IgD-negative memory B cell (primary cell): Measurements from ENCODE around the gene ARHGAP24. TPM values are rescaled to one million over a fixed set of nuclear protein-coding genes. Genes with fewer than 3 reads are reported as not detected.
"Not testable (repeated sequence)": the region's sequence is repeated elsewhere in the genome, so short reads cannot be mapped to it uniquely, and the experiment has no call there.

ENCODE experiments used
- H3K27ac Mint-ChIP-seq, 3 donors: one replicate each; pipeline ENCODE4 v1.8.0; 2020 to 2022; ENCODE audit warnings: mild to moderate bottlenecking in 3 of 3, mixed read lengths in 3 of 3, moderate library complexity in 1 of 3
- H3K27me3 Mint-ChIP-seq: one replicate; pipeline ENCODE4 v1.8.0; 2021; ENCODE audit warnings: mixed read lengths
- H3K36me3 Mint-ChIP-seq: one replicate; pipeline ENCODE4 v1.8.0; 2020; ENCODE audit warnings: mild to moderate bottlenecking, mixed read lengths
- H3K4me1 Mint-ChIP-seq, 3 donors: one replicate each; pipeline ENCODE4 v1.8.0; 2020 to 2022; ENCODE audit warnings: mixed read lengths in 3 of 3, mild to moderate bottlenecking in 1 of 3
- H3K4me3 Mint-ChIP-seq, 4 donors: one replicate each; pipeline ENCODE4 v1.8.0; 2020 to 2022; ENCODE audit warnings: mild to moderate bottlenecking in 4 of 4, mixed read lengths in 4 of 4, moderate library complexity in 3 of 4
- H3K9me3 Mint-ChIP-seq, 3 donors: one replicate each; pipeline ENCODE4 v1.8.0; 2020 to 2021; ENCODE audit warnings: mixed read lengths in 3 of 3, mild to moderate bottlenecking in 1 of 3
- polyA plus RNA-seq: library from polyadenylated mRNA; unstranded; fragments of 300-500 nt; fragmentation: Illumina TruSeq; gene quantifications from one replicate; pipeline ENCODE4 v1.2.3, GENCODE V29; 2021

ARHGAP24 gene
- polyA plus RNA-seq, 1 donor from 2014 or later, result 93.4 TPM

GRCh38 chr4:85939595-85939994, 464.6 kb downstream of the ARHGAP24 start:
- Mint-ChIP-seq H3K4me3 (no peak overlapping the region), H3K4me1 (peaks cover 3 to 14% (median 5%) of the 10 kb centered on the region in 3 donors), H3K27me3 (no peaks in the 10 kb centered on the region), H3K9me3 (no peaks in the 10 kb centered on the region), H3K36me3 (peaks cover 9% of the 10 kb centered on the region), H3K27ac (no peak overlapping the region)

- peaks cover 11% of the 10 kb centered on the region for H3K36me3 Mint-ChIP-seq
- no peaks in the 10 kb centered on the region for H3K27me3 Mint-ChIP-seq
- no peak overlapping the region for H3K4me3 Mint-ChIP-seq
- H3K9me3 Mint-ChIP-seq, result no peaks in the 10 kb centered on the region
- peak overlapping the region in 1 of 3 donors; percentile 50 for H3K27ac Mint-ChIP-seq
- H3K4me1 Mint-ChIP-seq, result peaks cover 3 to 14% (median 5%) of the 10 kb centered on the region in 3 donors
Measured at GRCh38 chr4:85940151-85940550, 465.2 kb downstream of the ARHGAP24 start.

- Mint-ChIP-seq H3K27ac (peak overlapping the region in 1 of 3 donors; percentile 40), H3K4me1 (peaks cover 4 to 16% (median 13%) of the 10 kb centered on the region in 3 donors), H3K9me3 (no peaks in the 10 kb centered on the region), H3K4me3 (no peak overlapping the region), H3K36me3 (peaks cover 13% of the 10 kb centered on the region), H3K27me3 (no peaks in the 10 kb centered on the region)
Measured at GRCh38 chr4:85942107-85942506, 467.2 kb downstream of the ARHGAP24 start.

GRCh38 chr4:85946821-85947220, 471.9 kb downstream of the ARHGAP24 start:
- H3K4me1 Mint-ChIP-seq, result peaks cover 1 to 11% (median 10%) of the 10 kb centered on the region in 3 donors
- no peaks in the 10 kb centered on the region for H3K27me3 Mint-ChIP-seq

GRCh38 chr4:85951099-85951498, 476.1 kb downstream of the ARHGAP24 start:
- Mint-ChIP-seq H3K4me3 (no peak overlapping the region), H3K27ac (no peak overlapping the region), H3K27me3 (no peaks in the 10 kb centered on the region), H3K9me3 (no peaks in the 10 kb centered on the region), H3K4me1 (peaks cover 3 to 17% (median 11%) of the 10 kb centered on the region in 3 donors), H3K36me3 (peaks cover 8% of the 10 kb centered on the region)

More at GRCh38 chr4:85946821-85947220, 471.9 kb downstream of the ARHGAP24 start:
- H3K36me3 Mint-ChIP-seq, result peaks cover 17% of the 10 kb centered on the region
- no peak overlapping the region for H3K4me3 Mint-ChIP-seq
- no peaks in the 10 kb centered on the region for H3K9me3 Mint-ChIP-seq
- peak overlapping the region in 1 of 3 donors; percentile 43 for H3K27ac Mint-ChIP-seq

- Mint-ChIP-seq H3K36me3 (peaks cover 3% of the 10 kb centered on the region), H3K4me3 (no peak overlapping the region), H3K27ac (peak overlapping the region in 1 of 3 donors; percentile 9), H3K9me3 (no peaks in the 10 kb centered on the region), H3K4me1 (peaks cover 0 to 10% (median 2%) of the 10 kb centered on the region in 3 donors), H3K27me3 (no peaks in the 10 kb centered on the region)
Measured at GRCh38 chr4:85952528-85952927, 477.6 kb downstream of the ARHGAP24 start.

GRCh38 chr4:85952972-85953650, 478.2 kb downstream of the ARHGAP24 start:
- no peaks in the 10 kb centered on the region for H3K9me3 Mint-ChIP-seq
- peaks cover 0 to 10% (median 2%) of the 10 kb centered on the region in 3 donors for H3K4me1 Mint-ChIP-seq
- peaks cover 7% of the 10 kb centered on the region for H3K36me3 Mint-ChIP-seq
- H3K27ac Mint-ChIP-seq, result no peak overlapping the region
- H3K27me3 Mint-ChIP-seq, result no peaks in the 10 kb centered on the region
- no peak overlapping the region for H3K4me3 Mint-ChIP-seq

GRCh38 chr4:85953651-85954018, 478.7 kb downstream of the ARHGAP24 start:
- H3K36me3 Mint-ChIP-seq, result peaks cover 7% of the 10 kb centered on the region
- no peaks in the 10 kb centered on the region for H3K9me3 Mint-ChIP-seq
- peaks cover 0 to 10% (median 2%) of the 10 kb centered on the region in 3 donors for H3K4me1 Mint-ChIP-seq
- H3K27ac Mint-ChIP-seq, result peak overlapping the region in 1 of 3 donors; percentile 21
- H3K27me3 Mint-ChIP-seq, result no peaks in the 10 kb centered on the region
- no peak overlapping the region for H3K4me3 Mint-ChIP-seq

GRCh38 chr4:85955620-85956292, 480.8 kb downstream of the ARHGAP24 start:
- Mint-ChIP-seq H3K9me3 (no peaks in the 10 kb centered on the region), H3K27me3 (no peaks in the 10 kb centered on the region), H3K4me3 (no peak overlapping the region), H3K36me3 (peaks cover 12% of the 10 kb centered on the region), H3K4me1 (peaks cover 0 to 7% (median 2%) of the 10 kb centered on the region in 3 donors), H3K27ac (no peak overlapping the region)

- Mint-ChIP-seq H3K4me3 (no peak overlapping the region), H3K36me3 (peaks cover 11% of the 10 kb centered on the region), H3K27ac (no peak overlapping the region), H3K4me1 (peaks cover 0 to 9% (median 2%) of the 10 kb centered on the region in 3 donors), H3K27me3 (no peaks in the 10 kb centered on the region), H3K9me3 (no peaks in the 10 kb centered on the region)
Measured at GRCh38 chr4:85956293-85956945, 481.5 kb downstream of the ARHGAP24 start.

GRCh38 chr4:85961887-85962286, 486.9 kb downstream of the ARHGAP24 start:
- Mint-ChIP-seq H3K9me3 (peaks cover 0 to 4% (median 4%) of the 10 kb centered on the region in 3 donors), H3K27ac (no peak overlapping the region), H3K36me3 (peaks cover 18% of the 10 kb centered on the region), H3K27me3 (no peaks in the 10 kb centered on the region), H3K4me3 (no peak overlapping the region), H3K4me1 (peaks cover 2 to 7% (median 3%) of the 10 kb centered on the region in 3 donors)

- H3K4me3 Mint-ChIP-seq, result no peak overlapping the region
- peaks cover 4 to 18% (median 6%) of the 10 kb centered on the region in 3 donors for H3K4me1 Mint-ChIP-seq
Measured at GRCh38 chr4:85963231-85963630, 488.3 kb downstream of the ARHGAP24 start.

GRCh38 chr4:85964298-85964697, 489.3 kb downstream of the ARHGAP24 start:
- Mint-ChIP-seq H3K4me1 (peaks cover 6 to 25% (median 10%) of the 10 kb centered on the region in 3 donors), H3K9me3 (peaks cover 0 to 4% (median 4%) of the 10 kb centered on the region in 3 donors)

More at GRCh38 chr4:85963231-85963630, 488.3 kb downstream of the ARHGAP24 start:
- Mint-ChIP-seq H3K27ac (peak overlapping the region in 1 of 3 donors; percentile 11), H3K36me3 (peaks cover 14% of the 10 kb centered on the region), H3K27me3 (no peaks in the 10 kb centered on the region), H3K9me3 (peaks cover 0 to 4% (median 4%) of the 10 kb centered on the region in 3 donors)

GRCh38 chr4:85965017-85965416, 490.1 kb downstream of the ARHGAP24 start:
- not testable (repeated sequence) for H3K4me3 Mint-ChIP-seq, H3K27me3 Mint-ChIP-seq, H3K27ac Mint-ChIP-seq, H3K9me3 Mint-ChIP-seq
- peaks cover 6 to 25% (median 10%) of the 10 kb centered on the region in 3 donors for H3K4me1 Mint-ChIP-seq
- H3K36me3 Mint-ChIP-seq, result peaks cover 10% of the 10 kb centered on the region

More at GRCh38 chr4:85964298-85964697, 489.3 kb downstream of the ARHGAP24 start:
- H3K27ac Mint-ChIP-seq, result peak overlapping the region in 2 of 3 donors; percentile 25 to 65
- H3K4me3 Mint-ChIP-seq, result no peak overlapping the region
- H3K27me3 Mint-ChIP-seq, result no peaks in the 10 kb centered on the region
- H3K36me3 Mint-ChIP-seq, result peaks cover 11% of the 10 kb centered on the region

GRCh38 chr4:85965529-85965928, 490.6 kb downstream of the ARHGAP24 start:
- Mint-ChIP-seq H3K9me3 (peaks cover 0 to 4% (median 4%) of the 10 kb centered on the region in 3 donors), H3K4me1 (peaks cover 6 to 25% (median 10%) of the 10 kb centered on the region in 3 donors), H3K27me3 (no peaks in the 10 kb centered on the region), H3K27ac (peak overlapping the region in 1 of 3 donors; percentile 64), H3K36me3 (peaks cover 9% of the 10 kb centered on the region), H3K4me3 (no peak overlapping the region)
